H1 (cell line): ENCODE measurements around the gene ZBTB18. TPM values are rescaled to one million over a fixed set of nuclear protein-coding genes. Genes with fewer than 3 reads are reported as not detected.

Experiments used
- CTCF ChIA-PET: fragments of 300-600 bp; sonication (Branson Sonifier 250); formaldehyde crosslinking; loops from one replicate; lab custom pipeline; 2021; ENCODE audit not compliant: partially characterized antibody; lab: Charles Lee
- POLR2A ChIA-PET: fragments of 300-600 bp; sonication (Branson Sonifier 250); formaldehyde crosslinking; loops from one replicate; lab custom pipeline; 2021; ENCODE audit warnings: inconsistent platforms; ENCODE audit not compliant: partially characterized antibody; lab: Charles Lee
- DNase-seq, 2 experiments: peaks; one replicate each; pipeline versions ENCODE4 v3.0.0 to v3.0.0-alpha.2; 2010 to 2022; ENCODE audit warnings: low spot score in 2 of 2, low read depth in 1 of 2, mixed read lengths in 1 of 2
- FAIRE-seq: peaks from 2 replicates; lab custom pipeline; 2011; peaks lifted over from hg19 to GRCh38; lab: Jason Lieb, UNC
- H2AFZ ChIP-seq: 2 replicates; pipeline ENCODE4 v1.8.1; 2012; ENCODE audit warnings: low read length, inconsistent platforms
- H2AK5ac ChIP-seq: 2 replicates; pipeline ENCODE4 v1.6.1; 2013; ENCODE audit warnings: low read depth, low read length
- H2BK120ac ChIP-seq: replicated peaks from 2 replicates; pipeline ENCODE3; 2013; ENCODE audit warnings: low read depth, low read length, inconsistent platforms
- H2BK12ac ChIP-seq: 2 replicates; pipeline ENCODE4 v1.6.1; 2013; ENCODE audit warnings: low read depth, low read length
- H2BK15ac ChIP-seq: 2 replicates; pipeline ENCODE4 v1.6.1; 2013; ENCODE audit warnings: low read length
- H2BK20ac ChIP-seq: 2 replicates; pipeline ENCODE4 v1.6.1; 2013; ENCODE audit warnings: low read length
- H2BK5ac ChIP-seq: 2 replicates; pipeline ENCODE4 v1.6.1; 2013; ENCODE audit warnings: low read depth, low read length
- H3K14ac ChIP-seq: 2 replicates; pipeline ENCODE4 v1.6.1; 2013; ENCODE audit warnings: inconsistent platforms; ENCODE audit not compliant: insufficient read length
- H3K18ac ChIP-seq: 2 replicates; pipeline ENCODE4 v1.6.1; 2013; ENCODE audit warnings: low read length; ENCODE audit errors: extremely low read depth
- H3K23ac ChIP-seq: 2 replicates; pipeline ENCODE4 v1.6.1; 2013; ENCODE audit warnings: inconsistent platforms; ENCODE audit not compliant: insufficient read length
- H3K23me2 ChIP-seq: 2 replicates; pipeline ENCODE4 v1.6.1; 2013; ENCODE audit warnings: low read depth, low read length
- H3K27ac ChIP-seq: 2 replicates; pipeline ENCODE4 v1.6.1; 2011; ENCODE audit warnings: low read depth, low read length, inconsistent platforms
- H3K27me3 ChIP-seq, 4 experiments: replicated peaks in 1 of 4; 1 replicate in 1 of 4; 2 replicates in 3 of 4; pipeline versions ENCODE4 v1.6.1 to v1.8.1; 2011 to 2013; ENCODE audit warnings: low read length in 3 of 4, mild to moderate bottlenecking in 3 of 4, inconsistent platforms in 2 of 4, mixed read lengths in 2 of 4, moderate library complexity in 1 of 4; ENCODE audit not compliant: control insufficient read depth in 3 of 4, insufficient read depth in 3 of 4; ENCODE audit errors: extremely low read depth in 1 of 4
- H3K36me3 ChIP-seq, 4 experiments: 2 replicates each; pipeline versions ENCODE4 v1.6.1 to v1.8.1; 2011 to 2013; ENCODE audit warnings: mild to moderate bottlenecking in 4 of 4, low read length in 3 of 4, moderate library complexity in 2 of 4, control low read depth in 1 of 4, inconsistent platforms in 1 of 4; ENCODE audit not compliant: insufficient read depth in 4 of 4, control insufficient read depth in 2 of 4
- H3K4ac ChIP-seq: replicated peaks from 2 replicates; pipeline ENCODE3; 2013; ENCODE audit warnings: low read length, low read depth, mixed read lengths, inconsistent platforms; ENCODE audit not compliant: insufficient read length
- H3K4me1 ChIP-seq, 4 experiments: replicated peaks in 1 of 4; 1 replicate in 1 of 4; 2 replicates in 3 of 4; pipeline versions ENCODE4 v1.6.1 to v1.8.1; 2011 to 2013; ENCODE audit warnings: low read length in 3 of 4, inconsistent platforms in 2 of 4, mixed read lengths in 1 of 4; ENCODE audit not compliant: insufficient read depth in 4 of 4, control insufficient read depth in 3 of 4
- H3K4me2 ChIP-seq, 2 experiments: 2 replicates each; pipeline versions ENCODE4 v1.6.1 to v1.8.1; 2011 to 2013; ENCODE audit warnings: low read depth in 2 of 2, low read length in 2 of 2, control low read depth in 1 of 2, inconsistent platforms in 1 of 2, mild to moderate bottlenecking in 1 of 2; ENCODE audit not compliant: insufficient read depth in 1 of 2
- H3K4me3 ChIP-seq, 4 experiments: fragments of 200-600, 300-600 bp in 1 of 4; sonication (generic), shearing (Covaris generic), sonication (Bioruptor Twin) in 1 of 4; 2 replicates each; pipeline versions ENCODE4 v1.5.1 to v1.8.1; 2011 to 2016; ENCODE audit warnings: low read length in 4 of 4, low read depth in 3 of 4, control low read depth in 2 of 4, inconsistent platforms in 2 of 4, mild to moderate bottlenecking in 2 of 4, mixed read lengths in 1 of 4, moderate library complexity in 1 of 4; ENCODE audit not compliant: insufficient read depth in 2 of 4; ENCODE audit errors: extremely low read depth in 1 of 4
- H3K56ac ChIP-seq: replicated peaks from 2 replicates; pipeline ENCODE3; 2013; ENCODE audit warnings: low read depth, mild to moderate bottlenecking, mixed read lengths, low read length, inconsistent platforms; ENCODE audit not compliant: insufficient read length
- H3K79me1 ChIP-seq: 2 replicates; pipeline ENCODE4 v1.6.1; 2013; ENCODE audit warnings: low read depth, low read length, control low read depth
- H3K79me2 ChIP-seq, 2 experiments: 2 replicates each; pipeline versions ENCODE4 v1.6.1 to v1.8.1; 2012 to 2013; ENCODE audit warnings: low read length in 2 of 2, mild to moderate bottlenecking in 2 of 2, inconsistent platforms in 1 of 2; ENCODE audit not compliant: insufficient read depth in 2 of 2, control insufficient read depth in 1 of 2
- H3K9ac ChIP-seq, 4 experiments: replicated peaks in 1 of 4; 1 replicate in 1 of 4; 2 replicates in 3 of 4; pipeline versions ENCODE4 v1.6.1 to v1.8.1; 2011 to 2013; ENCODE audit warnings: low read depth in 3 of 4, low read length in 3 of 4, control low read depth in 2 of 4, mild to moderate bottlenecking in 2 of 4, moderate library complexity in 2 of 4, inconsistent platforms in 1 of 4; ENCODE audit errors: extremely low read depth in 1 of 4
- H3K9me3 ChIP-seq, 2 experiments: 2 replicates each; pipeline versions ENCODE4 v1.6.1 to v1.8.1; 2012 to 2013; ENCODE audit warnings: mild to moderate bottlenecking in 2 of 2, moderate library complexity in 2 of 2, control low read depth in 1 of 2, inconsistent platforms in 1 of 2, low read depth in 1 of 2, low read length in 1 of 2, mixed read lengths in 1 of 2; ENCODE audit not compliant: insufficient read depth in 2 of 2
- H4K20me1 ChIP-seq, 2 experiments: replicated peaks in 1 of 2; 2 replicates each; pipeline versions ENCODE3 to v1.8.1; 2011 to 2013; ENCODE audit warnings: inconsistent platforms in 2 of 2, low read length in 2 of 2, mild to moderate bottlenecking in 1 of 2; ENCODE audit not compliant: insufficient read depth in 2 of 2, control insufficient read depth in 1 of 2
- H4K5ac ChIP-seq: 2 replicates; pipeline ENCODE4 v1.6.1; 2013; ENCODE audit warnings: low read length, low read depth, mixed read lengths, inconsistent platforms; ENCODE audit not compliant: insufficient read length
- H4K8ac ChIP-seq: 2 replicates; pipeline ENCODE4 v1.8.0; 2013; ENCODE audit warnings: mild to moderate bottlenecking, moderate library complexity, low read length, inconsistent platforms; ENCODE audit not compliant: insufficient read depth; ENCODE audit errors: extremely low read depth
- H4K91ac ChIP-seq: replicated peaks from 2 replicates; pipeline ENCODE3; 2013; ENCODE audit warnings: low read length, mixed read lengths, inconsistent platforms; ENCODE audit not compliant: insufficient read length
- WGBS, 2 experiments: shearing (Covaris generic) in 1 of 2; methylation state at CpG; one replicate each; pipeline versions ENCODE4 v1.1.6 to v1.1.7; 2013 to 2015; ENCODE audit warnings: low lambda C conversion rate in 2 of 2, mixed read lengths in 2 of 2, inconsistent platforms in 1 of 2, low coverage in 1 of 2, missing lambda C conversion rate in 1 of 2; ENCODE audit not compliant: insufficient replicate concordance in 2 of 2, insufficient coverage in 1 of 2, insufficient read length in 1 of 2; ENCODE audit errors: extremely low coverage in 1 of 2, missing lambda C conversion rate in 1 of 2; 5-methylcytosine and 5-hydroxymethylcytosine counted together
- polyA plus RNA-seq, 7 experiments: library from polyadenylated mRNA; depleted of rRNA in 3 of 7; stranded (reverse) in 5 of 7; unstranded in 2 of 7; fragments of >200 nt in 5 of 7; fragments of 200-250 nt in 2 of 7; gene quantifications; 1 replicate in 5 of 7; 2 replicates in 1 of 7; 4 replicates in 1 of 7; pipeline versions ENCODE4 v1.2.1 to v1.2.3, GENCODE V29; 2011 to 2013; ENCODE audit warnings: missing spikeins in 2 of 7, mixed read lengths in 2 of 7
- total RNA-seq: library from RNA; stranded (reverse); fragmentation: NEBNext Ultra II Directional; extraction: Animal tissue kit (Norgen Biotek cat#: 25700); gene quantifications from 2 replicates; pipeline ENCODE4 v1.2.1, GENCODE V29; 2021

Gene ZBTB18
- total and polyA plus RNA-seq, 2 of the 8 experiments (the other 6 are each of a cell fraction or from before 2014, with no cell fraction given), result 8.5 to 14.4 TPM

GRCh38 chr1:244060117-244060516, 9.0 kb downstream of the ZBTB18 start:
- no peak overlapping the region for H4K91ac ChIP-seq
- peaks cover 0 to 4% (median under 1%) of the 10 kb centered on the region in 4 experiments; a peak in 3 of 8 replicates for H3K36me3 ChIP-seq
- H3K4ac ChIP-seq, result no peak overlapping the region
- H3K23ac ChIP-seq, result no peak overlapping the region
- H4K20me1 ChIP-seq, result peaks cover under 1 to 2% of the 10 kb centered on the region in 2 experiments
- no peak overlapping the region for H3K18ac ChIP-seq
- no peak overlapping the region for H2AFZ ChIP-seq
- no peak overlapping the region for H2BK12ac ChIP-seq
- FAIRE-seq (no peak), DNase-seq (no peak)
- no peak overlapping the region for H3K27ac ChIP-seq
- H2BK120ac ChIP-seq, result no peak overlapping the region
- no peak overlapping the region for H3K4me2 ChIP-seq
- no peak overlapping the region for H3K14ac ChIP-seq
- no peaks in the 10 kb centered on the region for H3K23me2 ChIP-seq
- no peak overlapping the region for H3K56ac ChIP-seq
- WGBS, 2 experiments, result 90% methylated on average over 1 of the region's 1 CpG; no CpG with 5 or more reads in 1 of the 2 experiments
- no peak overlapping the region for H2AK5ac ChIP-seq
- peaks cover 0 to 9% (median 0%) of the 10 kb centered on the region in 4 experiments; a peak in 2 of 7 replicates for H3K4me1 ChIP-seq
- ChIA-PET POLR2A (no interaction called here), CTCF (interaction anchor here (0.6 to 1.5 kb wide), 2 partner anchors 8 to 129 kb away, joined by 3 read pairs; no protein-coding TSS in a partner anchor)
- no peak overlapping the region for H4K8ac ChIP-seq
- H3K9ac ChIP-seq, result no peak overlapping the region
- H3K4me3 ChIP-seq, result no peak overlapping the region
- no peak overlapping the region for H2BK15ac ChIP-seq
- no peak overlapping the region for H4K5ac ChIP-seq
- H3K79me2 ChIP-seq, result no peaks in the 10 kb centered on the region
- H3K27me3 ChIP-seq, result no peaks in the 10 kb centered on the region
- H2BK20ac ChIP-seq, result no peak overlapping the region
- no peaks in the 10 kb centered on the region for H3K9me3 ChIP-seq
- no peaks in the 10 kb centered on the region for H3K79me1 ChIP-seq
- H2BK5ac ChIP-seq, result no peak overlapping the region
